ENCODE measurements around the gene NTHL1. TPM values are rescaled to one million over a fixed set of nuclear protein-coding genes. Genes with fewer than 3 reads are reported as not detected.

NTHL1 gene
- total RNA-seq, 1 experiment from 2014 or later, result 39.8 TPM

- TF ChIP-seq TCF7L2 (IDR thresholded peaks at IDR 0.05; ENCODE audit: low read depth, low read length) (no peak), CTCF (IDR thresholded peaks at IDR 0.05) (no peak), POLR2AphosphoS5 (IDR thresholded peaks at IDR 0.05; ENCODE audit: low read depth, low read length) (no peak), REST (IDR thresholded peaks at IDR 0.05; ENCODE audit: insufficient read depth in 1 of 2, low read depth in 2 of 2, low read length in 1 of 2) (no peak), SIN3A (IDR thresholded peaks at IDR 0.05; ENCODE audit: borderline replicate concordance, insufficient read depth, low read depth, low read length) (no peak)
- DNase-seq (ENCODE audit: low read depth, low spot score) (no peak), ATAC-seq (peak; percentile 2; the same call in 1 of the 2 replicates)
- Histone ChIP-seq H3K27me3 (ENCODE audit: control insufficient read depth, insufficient read depth, low read length) (no peaks in the 10 kb centered on the region), H3K9me3 (ENCODE audit: control insufficient read depth, insufficient read depth, low read depth, low read length) (no peaks in the 10 kb centered on the region), H3K27ac (ENCODE audit: low read length) (peak overlapping the region; percentile 65), H3K36me3 (ENCODE audit: control insufficient read depth, insufficient read depth, low read length) (peaks cover 6% of the 10 kb centered on the region; the same call in 1 of the 2 replicates), H3K4me1 (ENCODE audit: control insufficient read depth, insufficient read depth, low read length) (peaks cover 43% of the 10 kb centered on the region), H3K4me3 (ENCODE audit: low read depth in 2 of 2, low read length in 2 of 2) (no peak overlapping the region)
- ChIA-PET CTCF (interaction anchor here (1.0 kb wide), 1 partner anchor 27 kb away, joined by 3 read pairs; no protein-coding TSS in a partner anchor), POLR2A (no interaction called here)
- BruUV-seq (replicated peaks), result no TSS peak
- in situ Hi-C loops (cut with HindIII; ENCODE audit: low pct_unique_long_range_greater_than_20kb, low sequenced_read_pairs), result no loop called here
- intact Hi-C loops (cut with micrococcal nuclease; ENCODE audit: unreplicated experiment), result no loop called here
These were observed 42.7 kb downstream of the NTHL1 start for GRCh38 chr16:2004795-2005517.

- ChIA-PET CTCF (interaction anchor here (0.5 to 1.0 kb wide), 6 partner anchors 19 to 215 kb away, joined by 3 to 5 read pairs (median 3); no protein-coding TSS in a partner anchor), POLR2A (no interaction called here)
- ATAC-seq (peak; percentile 89), DNase-seq (ENCODE audit: low read depth, low spot score) (no peak)
- H3K4me1 ChIP-seq (ENCODE audit: control insufficient read depth, insufficient read depth, low read length), result peaks cover 43% of the 10 kb centered on the region
- no peaks in the 10 kb centered on the region for H3K9me3 ChIP-seq (ENCODE audit: control insufficient read depth, insufficient read depth, low read depth, low read length)
- BruUV-seq (replicated peaks), result no TSS peak
- intact Hi-C loops (cut with micrococcal nuclease; ENCODE audit: unreplicated experiment), result no loop called here
- H3K4me3 ChIP-seq (ENCODE audit: low read depth in 2 of 2, low read length in 2 of 2), result no peak overlapping the region
- H3K27me3 ChIP-seq (ENCODE audit: control insufficient read depth, insufficient read depth, low read length), result no peaks in the 10 kb centered on the region
- peaks cover 6% of the 10 kb centered on the region; the same call in 1 of the 2 replicates for H3K36me3 ChIP-seq (ENCODE audit: control insufficient read depth, insufficient read depth, low read length)
- H3K27ac ChIP-seq (ENCODE audit: low read length), result peak overlapping the region; percentile 65
- no peak for TF ChIP-seq TCF7L2 (IDR thresholded peaks at IDR 0.05; ENCODE audit: low read depth, low read length)
- peak; percentile 44; the same call in 1 of the 2 replicates for TF ChIP-seq POLR2AphosphoS5 (IDR thresholded peaks at IDR 0.05; ENCODE audit: low read depth, low read length)
- peak; percentile 55; the same call in 1 of the 2 replicates for TF ChIP-seq SIN3A (IDR thresholded peaks at IDR 0.05; ENCODE audit: borderline replicate concordance, insufficient read depth, low read depth, low read length)
- TF ChIP-seq CTCF (IDR thresholded peaks at IDR 0.05), result peak; percentile 99
- in situ Hi-C loops (cut with HindIII; ENCODE audit: low pct_unique_long_range_greater_than_20kb, low sequenced_read_pairs), result no loop called here
These were observed 43.6 kb downstream of the NTHL1 start for GRCh38 chr16:2003827-2004641.
